Upper lobe of right lung (tissue), 1 donor: ENCODE measurements around the gene SOD2. TPM values are rescaled to one million over a fixed set of nuclear protein-coding genes. Genes with fewer than 3 reads are reported as not detected.

Source experiments
- ATAC-seq: fragments of 200-7000 bp; cut with Tn5 transposase; one replicate; pipeline ENCODE4 v1.9.1; 2020; ENCODE audit warnings: mild to moderate bottlenecking, moderate library complexity
- DNase-seq: peaks from one replicate; pipeline ENCODE4 v3.0.0-alpha.2; 2020
- H3K27ac ChIP-seq: fragments of 200-600 bp; one replicate; pipeline ENCODE4 v1.8.0; 2022
- H3K27me3 ChIP-seq: fragments of 200-600 bp; one replicate; pipeline ENCODE4 v1.8.0; 2022; ENCODE audit warnings: mild to moderate bottlenecking
- H3K36me3 ChIP-seq: fragments of 200-600 bp; one replicate; pipeline ENCODE4 v1.8.0; 2022
- H3K4me1 ChIP-seq: fragments of 200-600 bp; one replicate; pipeline ENCODE4 v1.8.0; 2022
- H3K4me3 ChIP-seq: fragments of 200-600 bp; one replicate; pipeline ENCODE4 v1.8.0; 2022; ENCODE audit warnings: mild to moderate bottlenecking
- H3K9me3 ChIP-seq: fragments of 200-600 bp; one replicate; pipeline ENCODE4 v1.8.0; 2022
- intact Hi-C: fragments of 100-400 bp; cut with DNase I; formaldehyde crosslinking; loops from one replicate; pipeline ENCODE4 v1.11.0; 2022
- total RNA-seq: library from RNA; stranded (reverse); fragmentation: NEBNext Ultra II Directional; extraction: Animal tissue kit (Norgen Biotek cat#: 25700); gene quantifications from one replicate; pipeline ENCODE4 v1.2.1, GENCODE V29; 2021
- TF ChIP-seq, protein P1 (sequence below): fragments of 200-600 bp; IDR thresholded peaks from one replicate; pipeline ENCODE4 v1.8.0; 2022; ENCODE audit warnings: antibody characterized with exemption
- donor health status: DM: no; HTN: yes; CAD: no; lungs with severe emphysema.

The SOD2 gene
- total RNA-seq, 1 donor from 2014 or later = 374 TPM

DNA sequence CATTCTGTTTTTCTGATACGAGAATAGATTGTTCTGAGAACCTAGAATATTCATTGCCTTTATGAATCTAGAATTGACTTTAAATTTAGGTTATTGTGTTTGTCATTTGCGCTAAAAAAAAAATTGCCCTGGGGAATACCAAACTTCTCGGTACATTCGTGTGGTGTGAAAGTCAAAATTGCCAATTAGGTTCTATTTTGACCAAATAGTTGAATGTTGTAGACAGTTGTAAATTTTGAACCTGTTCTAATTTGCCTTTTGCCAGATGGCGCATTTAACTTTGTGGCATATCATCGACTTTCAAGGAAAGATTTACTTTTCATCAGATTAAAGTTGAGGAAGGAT lies 37.3 kb upstream of the SOD2 start:
- no peak for DNase-seq
- no peak for ATAC-seq
- Histone ChIP-seq H3K4me3 (peak overlapping the region; percentile 95), H3K27me3 (no peaks in the 10 kb centered on the region), H3K9me3 (no peaks in the 10 kb centered on the region), H3K27ac (no peak overlapping the region), H3K4me1 (peaks cover 38% of the 10 kb centered on the region), H3K36me3 (no peaks in the 10 kb centered on the region)
- intact Hi-C loops = no loop called here
- TF ChIP-seq, protein P1, sequence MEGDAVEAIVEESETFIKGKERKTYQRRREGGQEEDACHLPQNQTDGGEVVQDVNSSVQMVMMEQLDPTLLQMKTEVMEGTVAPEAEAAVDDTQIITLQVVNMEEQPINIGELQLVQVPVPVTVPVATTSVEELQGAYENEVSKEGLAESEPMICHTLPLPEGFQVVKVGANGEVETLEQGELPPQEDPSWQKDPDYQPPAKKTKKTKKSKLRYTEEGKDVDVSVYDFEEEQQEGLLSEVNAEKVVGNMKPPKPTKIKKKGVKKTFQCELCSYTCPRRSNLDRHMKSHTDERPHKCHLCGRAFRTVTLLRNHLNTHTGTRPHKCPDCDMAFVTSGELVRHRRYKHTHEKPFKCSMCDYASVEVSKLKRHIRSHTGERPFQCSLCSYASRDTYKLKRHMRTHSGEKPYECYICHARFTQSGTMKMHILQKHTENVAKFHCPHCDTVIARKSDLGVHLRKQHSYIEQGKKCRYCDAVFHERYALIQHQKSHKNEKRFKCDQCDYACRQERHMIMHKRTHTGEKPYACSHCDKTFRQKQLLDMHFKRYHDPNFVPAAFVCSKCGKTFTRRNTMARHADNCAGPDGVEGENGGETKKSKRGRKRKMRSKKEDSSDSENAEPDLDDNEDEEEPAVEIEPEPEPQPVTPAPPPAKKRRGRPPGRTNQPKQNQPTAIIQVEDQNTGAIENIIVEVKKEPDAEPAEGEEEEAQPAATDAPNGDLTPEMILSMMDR = no peak

DNA sequence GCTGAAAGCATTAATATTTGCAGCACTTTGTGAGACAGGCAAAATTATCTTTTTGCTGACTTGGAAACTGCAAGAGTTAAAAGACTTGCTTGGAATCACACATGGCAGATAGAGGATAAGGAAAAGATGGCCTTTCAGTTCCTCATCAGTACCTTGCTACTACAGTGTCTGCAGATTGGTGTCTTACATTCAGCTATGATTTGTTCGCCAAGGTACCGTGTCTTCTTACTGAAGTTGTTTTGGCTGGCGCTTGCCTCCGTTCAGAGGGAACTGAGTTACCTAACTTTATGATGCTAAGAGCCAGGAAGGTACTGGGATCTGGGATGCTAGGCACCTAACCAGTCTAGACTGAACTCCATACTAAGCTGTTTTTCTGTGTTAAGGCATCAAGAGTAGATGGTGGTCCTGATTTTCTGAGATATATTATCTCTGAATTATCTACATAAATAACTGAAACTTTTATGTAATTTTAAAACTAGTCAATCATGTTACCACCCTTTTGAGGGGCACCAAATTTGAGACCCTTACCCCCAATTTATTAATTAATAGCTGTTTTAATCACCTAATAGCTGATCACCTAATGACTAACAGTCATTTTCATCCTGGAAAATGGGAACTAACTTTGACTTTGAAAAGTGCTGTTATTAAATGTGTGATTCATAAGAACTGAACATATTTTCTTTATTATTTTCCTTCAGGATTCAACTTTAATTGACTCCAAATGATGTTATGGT lies 36.7 kb upstream of the SOD2 start:
- no peaks in the 10 kb centered on the region for H3K27me3 ChIP-seq
- TF ChIP-seq, protein P1 = no peak
- no peaks in the 10 kb centered on the region for H3K36me3 ChIP-seq
- no peak overlapping the region for H3K27ac ChIP-seq
- no peaks in the 10 kb centered on the region for H3K9me3 ChIP-seq
- peaks cover 38% of the 10 kb centered on the region for H3K4me1 ChIP-seq
- intact Hi-C loops = no loop called here
- DNase-seq (no peak), ATAC-seq (no peak)
- H3K4me3 ChIP-seq = peak overlapping the region; percentile 95

DNA sequence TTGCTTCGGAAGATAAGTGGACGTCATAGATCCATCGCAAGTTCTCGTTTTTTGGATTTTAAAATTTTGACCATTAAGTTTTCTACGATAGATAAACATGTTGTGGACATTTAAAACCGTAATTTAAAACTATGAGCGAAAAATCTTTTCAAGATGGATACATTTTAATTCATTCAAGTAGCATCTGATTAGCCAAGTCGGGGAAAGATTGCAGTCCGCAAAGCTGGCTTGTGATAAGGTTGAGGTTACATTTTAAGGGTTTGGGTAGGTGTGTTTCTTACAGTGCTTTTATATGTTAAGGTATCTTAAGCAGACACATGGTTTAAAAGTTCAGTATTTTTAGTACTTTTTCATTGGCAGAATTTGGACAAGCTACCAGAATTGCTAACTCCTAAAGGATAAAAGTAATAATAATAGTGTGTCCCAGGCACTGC lies 35.5 kb upstream of the SOD2 start:
- no peaks in the 10 kb centered on the region for H3K9me3 ChIP-seq
- DNase-seq (no peak), ATAC-seq (no peak)
- peak overlapping the region; percentile 95 for H3K4me3 ChIP-seq
- peaks cover 38% of the 10 kb centered on the region for H3K4me1 ChIP-seq
- H3K27ac ChIP-seq = peak overlapping the region; percentile 99
- H3K27me3 ChIP-seq = no peaks in the 10 kb centered on the region
- no peaks in the 10 kb centered on the region for H3K36me3 ChIP-seq
- intact Hi-C loops = no loop called here
- TF ChIP-seq, protein P1 = no peak

DNA sequence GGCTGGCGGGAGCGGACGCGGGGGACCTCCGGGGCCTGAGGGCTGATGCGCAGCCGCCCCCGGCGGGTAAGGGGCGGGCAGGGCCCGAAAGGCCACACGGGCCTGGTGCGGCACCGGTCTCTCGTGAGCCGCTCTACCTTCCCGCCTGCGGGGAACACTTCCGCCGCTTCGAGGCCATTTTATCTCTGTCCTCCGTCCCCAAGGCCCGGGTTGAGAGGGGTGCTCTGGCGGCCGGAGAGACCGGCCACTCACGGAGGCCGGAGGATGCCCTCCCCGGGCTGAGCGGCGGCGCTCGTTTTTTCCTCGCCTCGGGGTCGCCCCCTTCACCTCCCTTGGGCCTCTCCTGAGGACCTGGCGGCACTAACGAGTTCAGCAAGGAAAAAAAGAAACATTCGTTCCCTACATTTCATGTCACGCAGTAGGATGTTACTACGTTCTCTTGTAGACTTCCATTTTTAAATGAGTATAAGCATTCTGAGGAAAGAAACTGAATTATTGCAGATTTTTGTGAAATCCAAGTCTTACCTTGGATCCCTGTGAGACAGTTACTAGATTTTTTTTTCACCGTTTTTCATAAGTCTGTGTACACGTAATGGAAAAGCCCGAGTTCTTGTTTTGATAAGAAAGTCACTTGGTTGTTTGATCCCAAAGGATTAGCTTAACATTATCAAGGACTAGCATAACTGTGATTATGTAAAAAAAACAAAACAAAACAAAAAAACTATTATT lies 34.8 kb upstream of the SOD2 start:
- intact Hi-C loops = no loop called here
- H3K27me3 ChIP-seq = no peaks in the 10 kb centered on the region
- no peaks in the 10 kb centered on the region for H3K9me3 ChIP-seq
- peaks cover 38% of the 10 kb centered on the region for H3K4me1 ChIP-seq
- peak overlapping the region; percentile 99 for H3K27ac ChIP-seq
- no peaks in the 10 kb centered on the region for H3K36me3 ChIP-seq
- peak overlapping the region; percentile 95 for H3K4me3 ChIP-seq
- DNase-seq (no peak), ATAC-seq (peak; percentile 61)
- TF ChIP-seq, protein P1 = no peak

DNA sequence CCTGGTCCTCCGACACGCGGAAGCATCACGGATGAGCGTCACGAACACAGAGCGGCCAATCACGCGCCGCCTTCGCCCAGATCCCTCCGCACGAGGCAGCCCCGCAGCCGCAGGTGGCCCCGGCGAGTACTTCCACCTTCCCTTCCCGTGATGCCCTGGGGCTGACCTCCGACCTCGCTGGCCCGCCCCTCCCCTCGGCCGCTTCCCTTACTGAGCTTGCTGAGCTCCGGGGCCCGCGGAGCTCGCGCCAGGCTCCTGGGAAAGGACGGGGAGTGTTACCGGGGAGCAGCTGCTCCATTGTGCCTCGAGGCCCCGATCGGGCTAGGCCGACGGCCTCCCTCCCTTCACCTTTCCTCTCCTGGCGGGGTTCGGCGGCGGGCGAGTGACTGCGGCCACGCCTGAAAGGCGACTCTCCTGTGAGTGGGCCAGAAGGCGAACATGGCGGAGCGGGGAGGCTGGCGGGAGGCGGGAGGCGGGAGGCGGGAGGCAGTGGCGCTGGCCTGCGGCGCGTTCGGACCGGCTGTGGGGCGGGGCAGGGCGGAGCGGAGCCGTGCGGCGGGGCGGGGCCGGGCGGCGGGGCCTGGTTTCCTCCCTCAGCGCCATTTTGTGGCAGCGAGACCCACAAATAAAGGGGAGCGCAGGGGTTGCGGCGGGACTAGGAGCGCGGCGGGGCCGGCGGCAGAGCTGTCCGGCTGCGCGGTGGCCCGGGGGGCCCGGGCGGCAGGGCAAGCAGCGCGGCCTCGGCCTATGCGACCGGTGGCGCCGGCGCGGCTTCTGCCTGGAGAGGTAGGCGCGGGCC lies 34.1 kb upstream of the SOD2 start, which contains the start of gene WTAP:
WTAP (plus strand) TSS at position 589 of the 799 bp plus-strand sequence. CDS start 8,760 bp downstream, outside the sequence.
- H3K4me1 ChIP-seq = peaks cover 34% of the 10 kb centered on the region
- no peaks in the 10 kb centered on the region for H3K9me3 ChIP-seq
- DNase-seq (peak; percentile 99), ATAC-seq (peak; percentile 97)
- H3K27me3 ChIP-seq = no peaks in the 10 kb centered on the region
- TF ChIP-seq, protein P1 = no peak
- H3K27ac ChIP-seq = peak within 1 kb of the TSS; percentile 99
- intact Hi-C loops = no loop called here
- no peaks in the 10 kb centered on the region for H3K36me3 ChIP-seq
- peak within 1 kb of the TSS; percentile 95 for H3K4me3 ChIP-seq
